ENCODE results near the gene RNF144A.

GRCh38 chr2:6937582-6937981 lies 20.4 kb downstream of the RNF144A start:
- TF ChIP-seq POLR2AphosphoS5 (IDR thresholded peaks at IDR 0.05; ENCODE audit: low read depth, low read length) (no peak), REST (IDR thresholded peaks at IDR 0.05; ENCODE audit: insufficient read depth in 1 of 2, low read depth in 2 of 2, low read length in 2 of 2) (no peak)
